ENCODE data around the gene DNM3. TPM values are rescaled to one million over a fixed set of nuclear protein-coding genes. Genes with fewer than 3 reads are reported as not detected.
A peak's percentile ranks its signal among the peaks of the same experiment; 100 is the strongest.

Gene DNM3
- total RNA-seq, 1 donor from 2014 or later: 4.7 TPM

DNA sequence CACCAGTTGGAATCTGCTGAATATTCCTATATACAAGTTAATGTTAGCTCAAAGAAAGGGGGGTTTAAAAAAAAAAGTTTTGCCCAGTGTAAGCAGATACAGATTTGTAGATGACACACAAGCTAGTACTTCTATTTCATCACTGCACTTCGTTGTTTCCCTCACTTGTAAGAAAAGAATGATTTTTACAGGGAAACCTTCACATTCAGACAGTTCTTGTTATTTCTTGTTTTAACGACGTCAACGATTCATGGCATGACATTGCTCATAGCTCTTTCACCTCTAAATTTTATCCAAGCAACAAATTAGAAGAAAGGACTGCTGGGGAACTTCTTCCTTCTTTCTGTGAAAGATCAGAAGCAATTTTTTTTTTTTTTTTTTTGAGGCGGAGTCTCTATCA lies 553.5 kb downstream of the DNM3 start:
- TF ChIP-seq EZH2 (IDR thresholded peaks at IDR 0.05; ENCODE audit: insufficient read depth, low read length): no peak
- TF ChIP-seq, protein P1, sequence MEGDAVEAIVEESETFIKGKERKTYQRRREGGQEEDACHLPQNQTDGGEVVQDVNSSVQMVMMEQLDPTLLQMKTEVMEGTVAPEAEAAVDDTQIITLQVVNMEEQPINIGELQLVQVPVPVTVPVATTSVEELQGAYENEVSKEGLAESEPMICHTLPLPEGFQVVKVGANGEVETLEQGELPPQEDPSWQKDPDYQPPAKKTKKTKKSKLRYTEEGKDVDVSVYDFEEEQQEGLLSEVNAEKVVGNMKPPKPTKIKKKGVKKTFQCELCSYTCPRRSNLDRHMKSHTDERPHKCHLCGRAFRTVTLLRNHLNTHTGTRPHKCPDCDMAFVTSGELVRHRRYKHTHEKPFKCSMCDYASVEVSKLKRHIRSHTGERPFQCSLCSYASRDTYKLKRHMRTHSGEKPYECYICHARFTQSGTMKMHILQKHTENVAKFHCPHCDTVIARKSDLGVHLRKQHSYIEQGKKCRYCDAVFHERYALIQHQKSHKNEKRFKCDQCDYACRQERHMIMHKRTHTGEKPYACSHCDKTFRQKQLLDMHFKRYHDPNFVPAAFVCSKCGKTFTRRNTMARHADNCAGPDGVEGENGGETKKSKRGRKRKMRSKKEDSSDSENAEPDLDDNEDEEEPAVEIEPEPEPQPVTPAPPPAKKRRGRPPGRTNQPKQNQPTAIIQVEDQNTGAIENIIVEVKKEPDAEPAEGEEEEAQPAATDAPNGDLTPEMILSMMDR (IDR thresholded peaks at IDR 0.05; ENCODE audit: insufficient read depth, low read depth, low read length): no peak
- H3K36me3 Mint-ChIP-seq (ENCODE audit: low read depth, unreplicated experiment): no peaks in the 10 kb centered on the region
- Histone ChIP-seq H3K4me3 (ENCODE audit: insufficient read depth, low read depth, low read length) (no peak overlapping the region), H3K79me2 (ENCODE audit: insufficient read depth, low read length) (no peaks in the 10 kb centered on the region), H3K27me3 (ENCODE audit: insufficient read depth, low read length) (no peaks in the 10 kb centered on the region), H2AFZ (ENCODE audit: low read depth, low read length) (no peak overlapping the region), H3K4me1 (ENCODE audit: insufficient read depth, low read length) (peaks cover 22% of the 10 kb centered on the region), H3K9me3 (ENCODE audit: insufficient read depth, low read depth, low read length) (no peaks in the 10 kb centered on the region), H3K27ac (ENCODE audit: low read depth, low read length) (no peak overlapping the region), H3K36me3 (ENCODE audit: insufficient read depth, low read length) (no peaks in the 10 kb centered on the region), H4K20me1 (ENCODE audit: insufficient read depth, low read length) (no peaks in the 10 kb centered on the region), H3K4me2 (ENCODE audit: low read length) (no peak overlapping the region), H3K9ac (ENCODE audit: low read length) (no peak overlapping the region)
- H3K9me3 Mint-ChIP-seq (ENCODE audit: unreplicated experiment): no peaks in the 10 kb centered on the region
- no peaks in the 10 kb centered on the region for H3K27me3 Mint-ChIP-seq (ENCODE audit: low read depth, unreplicated experiment)
- peak overlapping the region; percentile 91 for H3K27ac Mint-ChIP-seq (ENCODE audit: unreplicated experiment)
- FAIRE-seq (no peak), DNase-seq (ENCODE audit: low read depth) (no peak)
- H3K4me3 Mint-ChIP-seq (ENCODE audit: unreplicated experiment): no peak overlapping the region
- H3K4me1 Mint-ChIP-seq (ENCODE audit: low read depth, unreplicated experiment): peaks cover 55% of the 10 kb centered on the region

- Histone ChIP-seq H3K79me2 (ENCODE audit: insufficient read depth, low read length) (no peaks in the 10 kb centered on the region), H3K27ac (ENCODE audit: low read depth, low read length) (no peak overlapping the region), H2AFZ (ENCODE audit: low read depth, low read length) (no peak overlapping the region), H3K9me3 (ENCODE audit: insufficient read depth, low read depth, low read length) (no peaks in the 10 kb centered on the region), H3K4me2 (ENCODE audit: low read length) (no peak overlapping the region), H3K27me3 (ENCODE audit: insufficient read depth, low read length) (no peaks in the 10 kb centered on the region), H3K4me3 (ENCODE audit: insufficient read depth, low read depth, low read length) (no peak overlapping the region), H3K4me1 (ENCODE audit: insufficient read depth, low read length) (peaks cover 30% of the 10 kb centered on the region), H3K9ac (ENCODE audit: low read length) (no peak overlapping the region), H4K20me1 (ENCODE audit: insufficient read depth, low read length) (no peaks in the 10 kb centered on the region), H3K36me3 (ENCODE audit: insufficient read depth, low read length) (no peaks in the 10 kb centered on the region)
- H3K36me3 Mint-ChIP-seq (ENCODE audit: low read depth, unreplicated experiment): no peaks in the 10 kb centered on the region
- no peak overlapping the region for H3K4me3 Mint-ChIP-seq (ENCODE audit: unreplicated experiment)
- no peaks in the 10 kb centered on the region for H3K9me3 Mint-ChIP-seq (ENCODE audit: unreplicated experiment)
- DNase-seq (ENCODE audit: low read depth) (no peak), FAIRE-seq (no peak)
- H3K4me1 Mint-ChIP-seq (ENCODE audit: low read depth, unreplicated experiment): peaks cover 59% of the 10 kb centered on the region
- TF ChIP-seq, protein P1 (IDR thresholded peaks at IDR 0.05; ENCODE audit: insufficient read depth, low read depth, low read length): no peak
- no peak for TF ChIP-seq EZH2 (IDR thresholded peaks at IDR 0.05; ENCODE audit: insufficient read depth, low read length)
- no peak overlapping the region for H3K27ac Mint-ChIP-seq (ENCODE audit: unreplicated experiment)
- H3K27me3 Mint-ChIP-seq (ENCODE audit: low read depth, unreplicated experiment): no peaks in the 10 kb centered on the region
These were observed 554.3 kb downstream of the DNM3 start for GRCh38 chr1:172395576-172395975.

- Histone ChIP-seq H3K27me3 (ENCODE audit: insufficient read depth, low read length) (no peaks in the 10 kb centered on the region), H3K4me3 (ENCODE audit: insufficient read depth, low read depth, low read length) (no peak overlapping the region), H3K36me3 (ENCODE audit: insufficient read depth, low read length) (no peaks in the 10 kb centered on the region), H4K20me1 (ENCODE audit: insufficient read depth, low read length) (no peaks in the 10 kb centered on the region), H2AFZ (ENCODE audit: low read depth, low read length) (no peak overlapping the region), H3K4me1 (ENCODE audit: insufficient read depth, low read length) (peaks cover 33% of the 10 kb centered on the region), H3K9ac (ENCODE audit: low read length) (no peak overlapping the region), H3K27ac (ENCODE audit: low read depth, low read length) (peak overlapping the region; percentile 14), H3K4me2 (ENCODE audit: low read length) (no peak overlapping the region), H3K9me3 (ENCODE audit: insufficient read depth, low read depth, low read length) (no peaks in the 10 kb centered on the region), H3K79me2 (ENCODE audit: insufficient read depth, low read length) (no peaks in the 10 kb centered on the region)
- no peak overlapping the region for H3K4me3 Mint-ChIP-seq (ENCODE audit: unreplicated experiment)
- no peaks in the 10 kb centered on the region for H3K27me3 Mint-ChIP-seq (ENCODE audit: low read depth, unreplicated experiment)
- DNase-seq (ENCODE audit: low read depth) (peak; percentile 89), FAIRE-seq (peak; percentile 49)
- no peaks in the 10 kb centered on the region for H3K9me3 Mint-ChIP-seq (ENCODE audit: unreplicated experiment)
- TF ChIP-seq, protein P1 (IDR thresholded peaks at IDR 0.05; ENCODE audit: insufficient read depth, low read depth, low read length): no peak
- TF ChIP-seq EZH2 (IDR thresholded peaks at IDR 0.05; ENCODE audit: insufficient read depth, low read length): no peak
- no peaks in the 10 kb centered on the region for H3K36me3 Mint-ChIP-seq (ENCODE audit: low read depth, unreplicated experiment)
- H3K4me1 Mint-ChIP-seq (ENCODE audit: low read depth, unreplicated experiment): peaks cover 56% of the 10 kb centered on the region
- no peak overlapping the region for H3K27ac Mint-ChIP-seq (ENCODE audit: unreplicated experiment)
These were observed 555.9 kb downstream of the DNM3 start for GRCh38 chr1:172397221-172397620.
